NCI-H526 treated with DMSO at 0.1 percent for 48 hours (cell line): ENCODE measurements around the gene KIAA1958.
"Not testable (repeated sequence)": the region's sequence is repeated elsewhere in the genome, so short reads cannot be mapped to it uniquely, and the experiment has no call there.

Experiments
- DNase-seq: peaks from one replicate; lab custom pipeline; 2025; lab: John Stamatoyannopoulos, UW

The KIAA1958 gene

GRCh38 chr9:112489876-112490666 lies 3.4 kb downstream of the KIAA1958 start:
- DNase-seq: peak; percentile 23

DNA sequence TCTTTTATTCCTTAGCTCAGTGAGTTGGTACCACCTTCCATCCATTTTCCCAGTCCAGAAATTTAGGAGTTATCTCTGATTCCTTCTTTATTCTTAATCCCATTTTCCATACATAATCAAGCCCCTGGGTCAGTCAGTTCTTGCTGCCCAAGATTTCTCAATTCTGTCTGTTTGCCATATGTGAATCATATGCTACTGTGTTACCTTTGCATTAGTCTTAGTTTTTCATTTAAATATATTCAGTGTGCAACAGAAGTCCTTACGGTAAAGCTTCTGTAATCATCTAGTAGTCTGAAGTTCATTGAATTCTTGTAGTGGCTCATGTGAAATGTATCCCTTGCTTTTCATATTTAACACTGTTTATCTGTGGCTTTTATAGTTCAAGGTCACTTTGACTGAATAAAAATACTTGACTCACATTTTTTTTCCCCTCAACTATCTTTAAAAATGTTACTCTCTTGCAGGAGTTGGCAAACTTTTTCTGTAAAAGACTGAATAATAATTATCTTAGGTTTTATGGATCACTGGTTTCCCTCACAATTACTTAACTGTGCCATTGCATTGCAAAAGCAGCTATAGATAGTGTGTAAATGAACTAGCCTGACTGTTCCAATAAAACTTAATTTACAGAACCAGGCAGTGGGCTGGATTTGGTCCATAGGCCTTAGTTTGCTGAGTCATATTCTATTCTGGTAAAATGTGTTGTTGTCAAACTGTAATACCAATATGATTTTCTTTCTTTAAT lies 6.9 kb downstream of the KIAA1958 start:
- DNase-seq: no peak

DNA sequence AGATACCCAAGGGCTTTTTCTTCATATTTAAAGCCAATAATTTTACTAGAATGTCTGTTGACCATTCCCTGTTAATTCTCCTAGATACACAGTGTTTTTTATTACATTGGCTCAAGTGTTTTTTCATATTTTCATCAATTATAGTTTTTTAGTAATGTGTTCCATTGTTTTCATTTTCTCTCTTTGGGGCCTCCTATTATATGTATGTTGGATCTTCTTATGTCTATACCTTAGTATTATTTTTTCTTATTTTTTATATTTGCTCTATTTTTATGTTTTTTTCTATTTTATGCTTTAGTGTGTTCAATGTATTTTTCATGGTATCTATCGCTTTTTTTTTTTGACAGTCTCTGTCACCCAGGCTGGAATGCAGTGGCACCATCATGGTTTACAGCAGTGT lies 7.5 kb downstream of the KIAA1958 start:
- DNase-seq: no peak

DNA sequence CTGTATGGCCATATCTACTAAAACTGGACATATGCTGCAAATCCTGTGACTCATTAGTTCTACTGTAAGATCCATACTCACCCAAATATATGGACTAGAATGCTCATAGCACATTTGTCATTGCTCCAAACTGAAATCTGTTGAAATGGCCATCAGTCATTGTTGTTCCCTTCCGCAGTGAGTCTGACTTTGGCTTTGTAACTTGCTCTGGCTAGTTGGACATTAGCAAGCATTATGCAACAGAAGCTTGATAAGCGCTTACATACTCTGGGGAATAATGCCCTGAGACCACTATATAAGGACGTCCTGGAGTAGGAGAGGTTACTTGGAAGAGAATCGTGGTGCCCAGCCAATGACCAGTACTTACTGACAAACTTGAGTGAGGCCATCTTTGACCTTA lies 9.0 kb downstream of the KIAA1958 start:
- no peak for DNase-seq

GRCh38 chr9:112496074-112496722 lies 9.6 kb downstream of the KIAA1958 start:
- no peak for DNase-seq

GRCh38 chr9:112500842-112501241 lies 14.2 kb downstream of the KIAA1958 start:
- no peak for DNase-seq

- DNase-seq: no peak
Observed at GRCh38 chr9:112501287-112501686, 14.7 kb downstream of the KIAA1958 start.

DNA sequence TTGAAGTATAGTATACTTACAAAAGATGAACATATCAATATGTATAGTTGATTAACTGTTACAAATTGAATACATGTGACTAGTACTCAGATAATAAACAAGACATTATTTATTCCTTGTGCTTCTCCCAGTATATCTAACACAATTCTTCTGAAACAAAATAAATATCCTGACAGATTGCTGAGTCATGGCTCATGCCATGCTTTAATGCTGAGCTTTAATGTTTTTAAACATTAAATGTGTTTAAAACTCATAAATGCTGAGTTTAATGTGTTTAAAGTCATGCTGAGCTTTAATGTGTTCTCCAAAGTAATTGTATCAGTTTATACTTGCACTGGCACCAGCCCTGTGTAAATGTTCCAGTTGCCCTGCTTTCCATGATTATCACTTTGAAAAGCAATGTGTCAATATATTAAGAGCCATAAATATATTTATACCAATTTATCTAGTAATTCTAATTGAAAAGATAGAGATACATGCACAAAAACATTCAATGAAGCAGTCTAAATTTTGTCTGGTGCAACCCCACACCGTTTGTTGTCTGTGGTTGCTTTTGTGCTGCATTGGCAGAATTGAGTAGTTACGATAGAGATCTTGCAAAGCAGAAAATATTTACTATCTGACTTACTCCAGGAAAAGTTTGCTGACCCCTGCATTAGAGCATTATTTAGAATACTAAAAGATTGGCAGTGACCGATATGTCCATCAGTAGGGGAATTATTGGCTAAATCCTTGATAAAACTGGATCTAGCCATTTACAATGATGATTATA lies 15.7 kb downstream of the KIAA1958 start:
- DNase-seq: no peak

GRCh38 chr9:112503170-112503569 lies 16.5 kb downstream of the KIAA1958 start:
- DNase-seq: no peak

- DNase-seq: no peak
Observed at GRCh38 chr9:112505086-112505485, 18.5 kb downstream of the KIAA1958 start.

GRCh38 chr9:112505607-112506006 lies 19.0 kb downstream of the KIAA1958 start:
- no peak for DNase-seq

- no peak for DNase-seq
Observed at GRCh38 chr9:112506571-112506970, 19.9 kb downstream of the KIAA1958 start.

DNA sequence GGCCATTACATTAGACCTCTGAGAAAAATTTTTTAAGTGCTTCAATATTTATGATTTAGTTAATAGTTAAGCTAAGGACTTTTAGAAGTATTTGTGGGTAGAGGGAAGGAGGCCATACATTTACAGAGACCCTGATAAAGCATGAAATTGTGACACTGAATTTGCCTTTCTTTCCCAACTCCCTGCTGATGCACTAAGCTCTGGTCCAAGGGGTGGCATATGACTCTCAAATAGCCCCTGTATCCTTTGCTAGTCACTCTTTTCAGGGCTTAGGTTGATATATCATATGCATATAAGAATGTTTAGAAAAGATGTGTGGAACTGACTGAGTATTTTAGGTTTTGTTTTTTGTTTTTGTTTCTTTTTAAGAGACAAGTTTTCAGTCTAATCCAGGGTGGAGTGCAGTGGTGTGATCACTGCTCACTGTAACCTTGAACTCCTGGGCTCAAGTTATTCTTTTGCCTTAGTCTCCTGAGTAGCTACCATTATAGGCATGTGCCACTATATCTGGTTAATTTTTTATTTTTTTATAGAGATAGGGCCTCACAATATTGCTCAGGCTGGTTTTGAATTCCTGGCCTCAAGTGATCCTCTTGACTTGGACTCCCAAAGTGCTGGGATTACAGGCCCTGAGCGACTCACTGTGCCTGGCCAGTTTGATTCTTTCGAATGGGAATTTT lies 20.5 kb downstream of the KIAA1958 start:
- DNase-seq: no peak

- DNase-seq: peak; percentile 36
Observed at GRCh38 chr9:112508377-112508776, 21.8 kb downstream of the KIAA1958 start.

- not testable (repeated sequence) for DNase-seq
Observed at GRCh38 chr9:112512377-112512776, 25.8 kb downstream of the KIAA1958 start.

DNA sequence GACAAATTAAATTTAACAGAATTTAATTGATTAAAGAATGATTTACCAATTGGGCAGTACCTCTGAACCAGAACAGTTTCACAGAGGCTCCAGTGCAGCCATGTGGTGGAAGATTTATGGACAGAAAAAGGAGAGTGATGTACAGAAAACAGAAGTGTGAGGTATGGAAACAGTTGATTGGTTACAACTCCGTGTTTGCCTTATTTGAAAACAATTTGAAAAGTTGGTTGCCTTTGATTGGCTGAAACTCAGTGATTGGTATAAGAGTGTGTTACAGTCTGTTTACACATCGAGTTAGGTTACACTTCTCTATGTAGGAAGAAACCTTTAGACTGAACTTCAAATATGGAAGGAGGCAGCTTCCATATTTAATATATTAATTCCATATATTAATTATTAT lies 30.1 kb downstream of the KIAA1958 start:
- no peak for DNase-seq

DNA sequence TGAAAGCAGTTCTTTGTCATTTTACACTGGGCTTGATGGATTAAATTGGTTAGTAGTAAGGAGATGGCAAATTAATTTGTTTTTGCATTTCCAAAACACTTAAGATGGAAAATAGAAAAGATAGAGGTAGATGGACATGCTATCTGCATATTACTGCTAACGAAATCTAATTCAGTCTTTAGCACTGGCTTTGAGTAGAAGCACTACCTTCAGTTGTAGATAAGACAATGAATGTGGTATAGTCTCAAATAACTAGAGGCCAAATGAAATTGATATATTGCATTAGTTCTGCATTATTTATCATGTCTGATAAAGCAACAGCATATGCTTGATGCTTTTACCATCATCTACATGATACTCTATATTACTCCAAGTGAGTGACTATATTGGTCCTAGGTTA lies 33.4 kb downstream of the KIAA1958 start:
- no peak for DNase-seq

- no peak for DNase-seq
Observed at GRCh38 chr9:112520656-112521055, 34.0 kb downstream of the KIAA1958 start.

DNA sequence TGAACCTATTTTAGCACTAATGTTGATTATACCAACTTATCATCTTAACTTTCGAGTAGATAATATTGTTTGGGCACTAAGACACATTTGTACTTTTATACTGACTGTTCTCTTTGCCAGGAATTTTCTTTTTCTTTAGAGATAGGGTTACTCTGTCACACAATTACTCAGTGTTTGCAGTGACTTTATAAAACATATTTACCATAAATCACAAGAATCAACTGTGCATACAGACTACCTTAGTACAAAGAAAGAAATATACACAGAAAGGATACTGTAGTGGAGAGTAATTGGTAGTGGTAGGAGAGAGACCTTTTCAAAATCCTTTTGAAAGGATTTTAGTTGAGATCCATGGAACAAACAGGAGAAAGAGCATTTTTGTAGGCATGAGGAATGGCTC lies 40.3 kb downstream of the KIAA1958 start:
- no peak for DNase-seq

GRCh38 chr9:112527959-112528358 lies 41.3 kb downstream of the KIAA1958 start:
- no peak for DNase-seq

- no peak for DNase-seq
Observed at GRCh38 chr9:112529316-112529715, 42.7 kb downstream of the KIAA1958 start.
